HepG2 (cell line): ENCODE data around the gene POPDC2. TPM values are rescaled to one million over a fixed set of nuclear protein-coding genes. Genes with fewer than 3 reads are reported as not detected.

Experiments used
- ATAC-seq: fragments of 200-7000 bp; cut with Tn5 transposase; 3 replicates; pipeline ENCODE4 v1.9.1; 2020; ENCODE audit warnings: mild to moderate bottlenecking, moderate library complexity
- BruUV-seq: library from RNA; stranded (reverse); fragments of 400-500 nt; replicated peaks from 2 replicates; lab custom pipeline; 2021; lab: Mats Ljungman, UMichigan
- CTCF ChIA-PET: fragments of 300-600 bp; formaldehyde crosslinking; extraction: SDS; loops from one replicate; lab custom pipeline; 2021; ENCODE audit warnings: low total read pairs, inconsistent platforms, low intra/inter-chr PET ratio; lab: Yijun Ruan, JAX
- POLR2A ChIA-PET: fragments of 350-600 bp; sonication (Branson Sonifier 250); formaldehyde crosslinking; loops from one replicate; lab custom pipeline; 2020; ENCODE audit warnings: antibody characterized with exemption, inconsistent platforms; lab: Yijun Ruan, JAX
- DNase-seq: peaks from one replicate; pipeline ENCODE4 v3.0.0-alpha.2; 2015; ENCODE audit warnings: low spot score
- FAIRE-seq: peaks from 3 replicates; lab custom pipeline; 2011; peaks lifted over from hg19 to GRCh38; lab: Jason Lieb, UNC
- H2AFZ ChIP-seq: one replicate; pipeline ENCODE4 v1.6.1; 2011; ENCODE audit warnings: low read length, inconsistent platforms
- H3K27ac ChIP-seq: fragments of 300-600 bp; 3 replicates; pipeline ENCODE4 v1.8.0; 2011; ENCODE audit warnings: mixed run types, mild to moderate bottlenecking, mixed read lengths, low read length, inconsistent platforms; ENCODE audit not compliant: insufficient read depth; ENCODE audit errors: extremely low read length
- H3K27me3 ChIP-seq, 2 experiments: fragments of 200-600 bp in 1 of 2; 2 replicates in 1 of 2; 3 replicates in 1 of 2; pipeline versions ENCODE4 v1.6.0 to v1.8.0; 2011; ENCODE audit warnings: low read length in 2 of 2, mild to moderate bottlenecking in 2 of 2, moderate library complexity in 2 of 2, inconsistent platforms in 1 of 2; ENCODE audit not compliant: insufficient read depth in 2 of 2, control insufficient read depth in 1 of 2
- H3K36me3 ChIP-seq, 2 experiments: fragments of 200-600 bp in 1 of 2; replicated peaks in 1 of 2; 2 replicates in 1 of 2; 3 replicates in 1 of 2; pipeline versions ENCODE4 v1.5.1 to v1.8.0; 2011; ENCODE audit warnings: low read length in 2 of 2, inconsistent platforms in 1 of 2; ENCODE audit not compliant: insufficient read depth in 2 of 2, control insufficient read depth in 1 of 2
- H3K4me1 ChIP-seq: 2 replicates; pipeline ENCODE4 v1.5.1; 2012; ENCODE audit warnings: low read length, inconsistent platforms; ENCODE audit not compliant: insufficient read depth
- H3K4me2 ChIP-seq: 2 replicates; pipeline ENCODE4 v1.6.0; 2011; ENCODE audit warnings: low read depth, low read length, inconsistent platforms
- H3K4me3 ChIP-seq, 3 experiments: fragments of 200-600 bp in 1 of 3; sonication (generic), shearing (Covaris generic) in 1 of 3; replicated peaks in 1 of 3; 2 replicates each; pipeline ENCODE4 v1.5.1; 2011 to 2016; ENCODE audit warnings: low read length in 3 of 3, inconsistent platforms in 2 of 3, low read depth in 2 of 3, mild to moderate bottlenecking in 2 of 3, control low read depth in 1 of 3, mixed read lengths in 1 of 3; ENCODE audit not compliant: insufficient read depth in 1 of 3
- H3K79me2 ChIP-seq: one replicate; pipeline ENCODE4 v1.6.1; 2011; ENCODE audit warnings: low read length, inconsistent platforms; ENCODE audit not compliant: insufficient read depth
- H3K9ac ChIP-seq: 2 replicates; pipeline ENCODE4 v1.6.0; 2011; ENCODE audit warnings: mild to moderate bottlenecking, low read depth, low read length, inconsistent platforms; ENCODE audit not compliant: insufficient read depth
- H3K9me3 ChIP-seq: 2 replicates; pipeline ENCODE4 v1.5.1; 2012; ENCODE audit warnings: mild to moderate bottlenecking, low read length
- H4K20me1 ChIP-seq: 2 replicates; pipeline ENCODE4 v1.6.0; 2011; ENCODE audit warnings: inconsistent platforms, mild to moderate bottlenecking, low read length, moderate library complexity; ENCODE audit not compliant: insufficient read depth
- ARID2 ChIP-seq: sonication (generic); formaldehyde crosslinking; IDR thresholded peaks from 2 replicates; pipeline ENCODE4 v1.8.1; 2022; ENCODE audit warnings: mild to moderate bottlenecking, missing genetic modification reagents, borderline replicate concordance
- CENPT ChIP-seq: sonication (generic); formaldehyde crosslinking; IDR thresholded peaks from 2 replicates; pipeline ENCODE4 v1.8.0; 2022; ENCODE audit warnings: low read depth, mild to moderate bottlenecking, moderate library complexity, missing genetic modification reagents
- GATAD2A ChIP-seq: IDR thresholded peaks from 2 replicates; pipeline ENCODE4 v1.6.1; 2016
- HHEX ChIP-seq: IDR thresholded peaks from 2 replicates; pipeline ENCODE4 v1.6.1; 2016; ENCODE audit warnings: control low read depth
- ONECUT2 ChIP-seq: sonication (generic); formaldehyde crosslinking; IDR thresholded peaks from 2 replicates; pipeline ENCODE4 v1.4.0; 2020; ENCODE audit warnings: missing genetic modification reagents
- SCMH1 ChIP-seq: sonication (generic); formaldehyde crosslinking; IDR thresholded peaks from 2 replicates; pipeline ENCODE4 v1.9.0; 2021; ENCODE audit warnings: missing genetic modification reagents, mild to moderate bottlenecking, borderline replicate concordance
- TCF7L2 ChIP-seq: IDR thresholded peaks from 2 replicates; pipeline ENCODE4 v1.6.1; 2011; ENCODE audit warnings: mild to moderate bottlenecking, low read depth, low read length, moderate library complexity
- ZNF569 ChIP-seq: sonication (generic); formaldehyde crosslinking; IDR thresholded peaks from 2 replicates; pipeline ENCODE4 v1.5.0; 2020; ENCODE audit warnings: mild to moderate bottlenecking, missing genetic modification reagents, moderate library complexity, borderline replicate concordance
- WGBS: methylation state at CpG from one replicate; pipeline ENCODE4 v1.1.6; 2017; ENCODE audit warnings: low lambda C conversion rate; 5-methylcytosine and 5-hydroxymethylcytosine counted together
- in situ Hi-C: cut with HindIII; loops from 2 replicates; pipeline ENCODE4 v1.10.0; 2017; ENCODE audit warnings: low pct_unique_long_range_greater_than_20kb; ENCODE audit not compliant: extremely low pct_ligation_motif_present
- intact Hi-C: fragments of 100-400 bp; cut with micrococcal nuclease; formaldehyde crosslinking; loops from one replicate; pipeline ENCODE4 v1.10.0; 2022; ENCODE audit not compliant: unreplicated experiment
- polyA plus RNA-seq, 8 experiments: library from polyadenylated mRNA; depleted of rRNA in 3 of 8; stranded (reverse) in 7 of 8; unstranded in 1 of 8; fragments of >200 nt; fragmentation: Illumina TruSeq in 4 of 8; extraction: Trizol in 4 of 8; gene quantifications; 2 replicates each; pipeline versions ENCODE4 v1.2.1 to v1.2.3, GENCODE V29; 2011 to 2016; ENCODE audit warnings: low read depth in 4 of 8, missing spikeins in 1 of 8, mixed read lengths in 1 of 8; ENCODE audit not compliant: insufficient read depth in 1 of 8
- total RNA-seq, 5 experiments: library from RNA; depleted of rRNA; stranded (reverse); fragments of >200 nt; fragmentation: Illumina TruSeq; extraction: Trizol; gene quantifications; 2 replicates each; pipeline ENCODE4 v1.2.3, GENCODE V29; 2016; ENCODE audit warnings: low read depth in 1 of 5
- TF ChIP-seq, protein P1 (sequence below): sonication (generic); formaldehyde crosslinking; IDR thresholded peaks from 2 replicates; pipeline ENCODE4 v1.5.1; 2020; ENCODE audit warnings: mild to moderate bottlenecking, moderate library complexity, missing genetic modification reagents
- TF ChIP-seq, protein P2 (sequence below): sonication (generic); formaldehyde crosslinking; IDR thresholded peaks from 2 replicates; pipeline ENCODE4 v1.4.0; 2020; ENCODE audit warnings: low read depth, missing genetic modification reagents

POPDC2 gene
- total and polyA plus RNA-seq, 2 of the 13 experiments (the other 11 are each of a cell fraction or from before 2014, with no cell fraction given), result 0.18 to 0.58 TPM

DNA sequence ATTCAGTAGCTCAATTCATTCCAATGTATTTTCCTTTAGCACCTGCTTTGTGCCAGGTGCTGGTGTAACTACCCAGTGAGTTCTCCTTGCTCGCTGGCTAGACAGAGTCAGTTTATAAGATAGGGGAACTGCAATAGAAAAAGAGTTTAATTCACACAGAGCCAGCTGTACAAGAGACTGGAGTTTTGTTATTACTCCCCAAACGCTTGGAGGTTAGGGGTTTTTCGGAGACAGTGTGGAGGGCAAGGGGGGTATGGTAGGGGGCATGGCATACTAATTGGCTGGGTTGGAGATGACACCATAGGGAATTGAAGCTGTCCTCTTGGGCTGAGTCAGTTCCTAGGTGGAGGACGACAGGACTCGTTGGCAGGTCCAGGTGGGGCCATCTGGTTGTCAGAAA is 37.0 kb upstream of the POPDC2 start:
- no peak overlapping the region for H3K9ac ChIP-seq
- no peaks in the 10 kb centered on the region for H3K9me3 ChIP-seq
- 45% methylated on average over 5 of the region's 5 CpGs for whole genome bisulfite sequencing
- ATAC-seq (no peak), DNase-seq (no peak), FAIRE-seq (no peak)
- H4K20me1 ChIP-seq, result no peaks in the 10 kb centered on the region
- BruUV-seq, result no TSS peak
- H3K27me3 ChIP-seq, result no peaks in the 10 kb centered on the region; a peak in 1 of 5 replicates
- H3K27ac ChIP-seq, result no peak overlapping the region
- no peaks in the 10 kb centered on the region; the same call in 1 of the 2 replicates for H3K4me1 ChIP-seq
- no peak overlapping the region for H3K4me2 ChIP-seq
- no peaks in the 10 kb centered on the region for H3K36me3 ChIP-seq
- no peaks in the 10 kb centered on the region for H3K79me2 ChIP-seq
- intact Hi-C loops, result no loop called here
- no peak overlapping the region for H2AFZ ChIP-seq
- in situ Hi-C loops, result loop anchor here (25.0 kb wide), 3 partner anchors 285 to 810 kb away; partner anchors contain the start of gene TEX55
- ChIA-PET POLR2A (no interaction called here), CTCF (no interaction called here)
- H3K4me3 ChIP-seq, result no peak overlapping the region
- TF ChIP-seq SCMH1 (CRISPR knock-in tag) (no peak), ONECUT2 (no peak), TCF7L2 (no peak), ARID2 (no peak), CENPT (no peak), GATAD2A (no peak), ZNF569 (CRISPR knock-in tag) (no peak), HHEX (CRISPR knock-in tag) (no peak)
- TF ChIP-seq, protein P1, sequence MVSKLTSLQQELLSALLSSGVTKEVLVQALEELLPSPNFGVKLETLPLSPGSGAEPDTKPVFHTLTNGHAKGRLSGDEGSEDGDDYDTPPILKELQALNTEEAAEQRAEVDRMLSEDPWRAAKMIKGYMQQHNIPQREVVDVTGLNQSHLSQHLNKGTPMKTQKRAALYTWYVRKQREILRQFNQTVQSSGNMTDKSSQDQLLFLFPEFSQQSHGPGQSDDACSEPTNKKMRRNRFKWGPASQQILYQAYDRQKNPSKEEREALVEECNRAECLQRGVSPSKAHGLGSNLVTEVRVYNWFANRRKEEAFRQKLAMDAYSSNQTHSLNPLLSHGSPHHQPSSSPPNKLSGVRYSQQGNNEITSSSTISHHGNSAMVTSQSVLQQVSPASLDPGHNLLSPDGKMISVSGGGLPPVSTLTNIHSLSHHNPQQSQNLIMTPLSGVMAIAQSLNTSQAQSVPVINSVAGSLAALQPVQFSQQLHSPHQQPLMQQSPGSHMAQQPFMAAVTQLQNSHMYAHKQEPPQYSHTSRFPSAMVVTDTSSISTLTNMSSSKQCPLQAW (CRISPR knock-in tag), result no peak
- TF ChIP-seq, protein P2, sequence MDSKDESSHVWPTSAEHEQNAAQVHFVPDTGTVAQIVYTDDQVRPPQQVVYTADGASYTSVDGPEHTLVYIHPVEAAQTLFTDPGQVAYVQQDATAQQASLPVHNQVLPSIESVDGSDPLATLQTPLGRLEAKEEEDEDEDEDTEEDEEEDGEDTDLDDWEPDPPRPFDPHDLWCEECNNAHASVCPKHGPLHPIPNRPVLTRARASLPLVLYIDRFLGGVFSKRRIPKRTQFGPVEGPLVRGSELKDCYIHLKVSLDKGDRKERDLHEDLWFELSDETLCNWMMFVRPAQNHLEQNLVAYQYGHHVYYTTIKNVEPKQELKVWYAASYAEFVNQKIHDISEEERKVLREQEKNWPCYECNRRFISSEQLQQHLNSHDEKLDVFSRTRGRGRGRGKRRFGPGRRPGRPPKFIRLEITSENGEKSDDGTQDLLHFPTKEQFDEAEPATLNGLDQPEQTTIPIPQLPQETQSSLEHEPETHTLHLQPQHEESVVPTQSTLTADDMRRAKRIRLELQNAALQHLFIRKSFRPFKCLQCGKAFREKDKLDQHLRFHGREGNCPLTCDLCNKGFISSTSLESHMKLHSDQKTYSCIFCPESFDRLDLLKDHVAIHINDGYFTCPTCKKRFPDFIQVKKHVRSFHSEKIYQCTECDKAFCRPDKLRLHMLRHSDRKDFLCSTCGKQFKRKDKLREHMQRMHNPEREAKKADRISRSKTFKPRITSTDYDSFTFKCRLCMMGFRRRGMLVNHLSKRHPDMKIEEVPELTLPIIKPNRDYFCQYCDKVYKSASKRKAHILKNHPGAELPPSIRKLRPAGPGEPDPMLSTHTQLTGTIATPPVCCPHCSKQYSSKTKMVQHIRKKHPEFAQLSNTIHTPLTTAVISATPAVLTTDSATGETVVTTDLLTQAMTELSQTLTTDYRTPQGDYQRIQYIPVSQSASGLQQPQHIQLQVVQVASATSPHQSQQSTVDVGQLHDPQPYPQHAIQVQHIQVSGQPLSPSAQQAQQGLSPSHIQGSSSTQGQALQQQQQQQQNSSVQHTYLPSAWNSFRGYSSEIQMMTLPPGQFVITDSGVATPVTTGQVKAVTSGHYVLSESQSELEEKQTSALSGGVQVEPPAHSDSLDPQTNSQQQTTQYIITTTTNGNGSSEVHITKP (CRISPR knock-in tag), result no peak
